A549 (cell line): Measurements from ENCODE around the gene LYZL4. TPM values are rescaled to one million over a fixed set of nuclear protein-coding genes. Genes with fewer than 3 reads are reported as not detected.
A peak's percentile ranks its signal among the peaks of the same experiment; 100 is the strongest.

Source experiments
- ATAC-seq, 2 experiments: fragments of 200-7000 bp in 1 of 2; fragments of >200 bp in 1 of 2; cut with Nextera tagmentation in 1 of 2; cut with Tn5 transposase in 1 of 2; 3 replicates each; pipeline versions ENCODE4 v1.8.0 to v1.9.1; 2018 to 2020; ENCODE audit warnings: mild to moderate bottlenecking in 1 of 2, moderate library complexity in 1 of 2
- CTCF ChIA-PET: fragments of 300-600 bp; sonication (Branson Sonifier 250); formaldehyde crosslinking; extraction: SDS; loops from one replicate; lab custom pipeline; 2021; ENCODE audit warnings: antibody characterized with exemption, inconsistent platforms; lab: Yijun Ruan, JAX
- POLR2A ChIA-PET: fragments of 350-600 bp; formaldehyde crosslinking; extraction: SDS; loops from one replicate; lab custom pipeline; 2021; ENCODE audit warnings: antibody characterized with exemption, inconsistent platforms; lab: Yijun Ruan, JAX
- DNase-seq, 2 experiments: peaks; one replicate each; pipeline versions ENCODE4 v3.0.0 to v3.0.0-alpha.2; 2011 to 2016; ENCODE audit warnings: low read depth in 1 of 2, low spot score in 1 of 2
- FAIRE-seq: peaks from 2 replicates; lab custom pipeline; 2011; peaks lifted over from hg19 to GRCh38; lab: Jason Lieb, UNC
- H3K27ac ChIP-seq, 2 experiments: fragments of >200 bp; sonication (Bioruptor Twin); formaldehyde crosslinking; 3 replicates each; pipeline ENCODE4 v1.5.1; 2016 to 2017
- H3K4me1 ChIP-seq: fragments of >200 bp; sonication (Bioruptor Twin); formaldehyde crosslinking; 3 replicates; pipeline ENCODE4 v1.6.1; 2016
- H3K4me2 ChIP-seq: fragments of >200 bp; sonication (Bioruptor Twin); formaldehyde crosslinking; 3 replicates; pipeline ENCODE4 v1.6.1; 2016
- H3K4me3 ChIP-seq: fragments of >200 bp; sonication (Bioruptor Twin); formaldehyde crosslinking; 3 replicates; pipeline ENCODE4 v1.5.1; 2016
- H3K9me3 ChIP-seq: fragments of >200 bp; sonication (Bioruptor Twin); formaldehyde crosslinking; 3 replicates; pipeline ENCODE4 v1.6.1; 2016
- ATOH8 ChIP-seq: fragments of 250-450 bp; sonication (Bioruptor Pico); IDR thresholded peaks from 2 replicates; pipeline ENCODE4 v1.5.0; 2020; ENCODE audit warnings: low read depth, mild to moderate bottlenecking, moderate library complexity
- CBX2 ChIP-seq: fragments of 200-600 bp; sonication (generic); IDR thresholded peaks from 2 replicates; pipeline ENCODE4 v1.6.1; 2016; ENCODE audit warnings: low read depth, mild to moderate bottlenecking, borderline replicate concordance
- CTCF ChIP-seq: fragments of >200 bp; sonication (Bioruptor Twin); formaldehyde crosslinking; IDR thresholded peaks from 3 replicates; pipeline ENCODE4 v1.5.1; 2016
- EHF ChIP-seq: fragments of 250-450 bp; sonication (Bioruptor Pico); IDR thresholded peaks from 2 replicates; pipeline ENCODE4 v1.5.0; 2020; ENCODE audit warnings: mild to moderate bottlenecking
- ESRRA ChIP-seq: fragments of 150-350 bp; IDR thresholded peaks from 2 replicates; pipeline ENCODE4 v1.6.1; 2014; ENCODE audit warnings: mild to moderate bottlenecking, low read length, borderline replicate concordance
- FOXS1 ChIP-seq: fragments of 250-450 bp; sonication (Bioruptor Pico); IDR thresholded peaks from 2 replicates; pipeline ENCODE4 v1.5.0; 2020; ENCODE audit warnings: mild to moderate bottlenecking, moderate library complexity
- HES2 ChIP-seq: fragments of >200 bp; sonication (Bioruptor Twin); formaldehyde crosslinking; IDR thresholded peaks from 2 replicates; pipeline ENCODE4 v1.6.1; 2016
- JUN ChIP-seq, 2 experiments: fragments of >200 bp; sonication (Bioruptor Twin); formaldehyde crosslinking; IDR thresholded peaks; 2 replicates in 1 of 2; 3 replicates in 1 of 2; pipeline ENCODE4 v1.6.1; 2016 to 2017
- KDM1A ChIP-seq: fragments of 200-600 bp; sonication (generic); IDR thresholded peaks from 2 replicates; pipeline ENCODE4 v1.6.1; 2016; ENCODE audit warnings: low read depth, mild to moderate bottlenecking
- KDM5A ChIP-seq: fragments of 200-600 bp; sonication (generic); IDR thresholded peaks from 2 replicates; pipeline ENCODE4 v1.6.1; 2016; ENCODE audit warnings: antibody characterized with exemption, mild to moderate bottlenecking
- MAFK ChIP-seq: fragments of 450-650 bp; IDR thresholded peaks from 2 replicates; pipeline ENCODE4 v1.6.1; 2014; ENCODE audit not compliant: partially characterized antibody
- NPAS2 ChIP-seq: fragments of 250-450 bp; sonication (Bioruptor Pico); IDR thresholded peaks from 2 replicates; pipeline ENCODE4 v1.8.0; 2022; ENCODE audit warnings: mild to moderate bottlenecking, moderate library complexity, borderline replicate concordance
- PBX3 ChIP-seq: IDR thresholded peaks from 2 replicates; pipeline ENCODE4 v1.6.1; 2012
- RAD21 ChIP-seq, 2 experiments: fragments of >200 bp in 1 of 2; sonication (Bioruptor Twin) in 1 of 2; formaldehyde crosslinking in 1 of 2; IDR thresholded peaks in 1 of 2; conservative IDR thresholded peaks in 1 of 2; 2 replicates in 1 of 2; 3 replicates in 1 of 2; pipeline ENCODE4 v1.6.1; 2012 to 2018; ENCODE audit warnings: inconsistent platforms in 1 of 2
- RARB ChIP-seq: fragments of 250-450 bp; sonication (Bioruptor Pico); IDR thresholded peaks from 2 replicates; pipeline ENCODE4 v1.8.0; 2021; ENCODE audit warnings: mild to moderate bottlenecking, moderate library complexity
- RCOR1 ChIP-seq: fragments of 150-350 bp; IDR thresholded peaks from 2 replicates; pipeline ENCODE4 v1.6.1; 2014; ENCODE audit warnings: antibody characterized with exemption, low read length, low read depth
- REST ChIP-seq: fragments of 200-600 bp; sonication (generic); IDR thresholded peaks from 2 replicates; pipeline ENCODE4 v1.6.1; 2016; ENCODE audit warnings: antibody characterized with exemption, mild to moderate bottlenecking, moderate library complexity
- SMC3 ChIP-seq: fragments of >200 bp; sonication (Bioruptor Twin); formaldehyde crosslinking; IDR thresholded peaks from 3 replicates; pipeline ENCODE4 v1.6.1; 2018; ENCODE audit warnings: inconsistent platforms
- TFCP2L1 ChIP-seq: fragments of 250-450 bp; sonication (Bioruptor Pico); IDR thresholded peaks from 2 replicates; pipeline ENCODE4 v1.5.0; 2021; ENCODE audit warnings: mild to moderate bottlenecking
- ZFP36 ChIP-seq: fragments of 450-650 bp; IDR thresholded peaks from 2 replicates; pipeline ENCODE4 v1.6.1; 2014; ENCODE audit warnings: borderline replicate concordance; ENCODE audit not compliant: partially characterized antibody
- WGBS: methylation state at CpG from one replicate; pipeline ENCODE4 v1.1.6; 2017; ENCODE audit errors: missing lambda C conversion rate; 5-methylcytosine and 5-hydroxymethylcytosine counted together
- polyA plus RNA-seq, 4 experiments: library from polyadenylated mRNA; depleted of rRNA in 3 of 4; stranded (reverse); fragments of >200 nt; fragmentation: RNase III in 1 of 4; extraction: RNeasy Plus Mini Kit Qiagen cat#74134 plus additional on column Dnase treatment in 1 of 4; gene quantifications; 2 replicates in 3 of 4; 3 replicates in 1 of 4; pipeline ENCODE4 v1.2.3, GENCODE V29; 2011 to 2017

The LYZL4 gene
- polyA plus RNA-seq, 2 of the 4 experiments (the other 2 are of a cell fraction): not detected

GRCh38 chr3:42442640-42443039 lies 32.2 kb upstream of the LYZL4 start:
- FAIRE-seq: no peak
- Histone ChIP-seq H3K27ac (no peak overlapping the region), H3K4me3 (no peak overlapping the region)
- WGBS: 38% methylated on average over 4 of the region's 5 CpGs
- ATAC-seq: peak in 1 of 2 experiments; percentile 34; a peak in 1 of 6 replicates
- no peak for TF ChIP-seq JUN (IDR thresholded peaks at IDR 0.05)
- TF ChIP-seq FOXS1: no peak
- no peak for TF ChIP-seq TFCP2L1 (CRISPR knock-in tag)
- TF ChIP-seq, all 56 proteins: peak for 0
- Histone ChIP-seq H3K4me2 (no peak overlapping the region), H3K4me1 (no peaks in the 10 kb centered on the region), H3K9me3 (no peaks in the 10 kb centered on the region)
- no peak for DNase-seq
- CTCF ChIA-PET: interaction anchor here (0.8 to 3.8 kb wide), 6 partner anchors 13 to 213 kb away, joined by 3 to 63 read pairs (median 6); no protein-coding TSS in a partner anchor
- POLR2A ChIA-PET: no interaction called here

GRCh38 chr3:42441791-42442190 lies 31.4 kb upstream of the LYZL4 start:
- Histone ChIP-seq H3K4me2 (no peak overlapping the region), H3K4me3 (no peak overlapping the region), H3K27ac (no peak overlapping the region), H3K9me3 (no peaks in the 10 kb centered on the region), H3K4me1 (no peaks in the 10 kb centered on the region)
- FAIRE-seq (no peak), DNase-seq (no peak), ATAC-seq (no peak)
- WGBS: 89% methylated on average over 2 of the region's 2 CpGs
- ChIA-PET POLR2A (no interaction called here), CTCF (interaction anchor here (0.7 to 3.8 kb wide), 3 partner anchors 194 to 212 kb away, joined by 3 to 63 read pairs (median 6); no protein-coding TSS in a partner anchor)
- TF ChIP-seq RAD21 (conservative IDR thresholded peaks at IDR 0.05 in 1 of 2, IDR thresholded peaks at IDR 0.05 in 1 of 2) (no peak), ZFP36 (no peak), NPAS2 (no peak), SMC3 (no peak), ESRRA (no peak), RARB (CRISPR knock-in tag) (no peak), TFCP2L1 (CRISPR knock-in tag) (no peak), CBX2 (no peak), RCOR1 (no peak), EHF (CRISPR knock-in tag) (no peak), KDM1A (no peak), HES2 (no peak), PBX3 (no peak), KDM5A (no peak), REST (no peak), ATOH8 (no peak), MAFK (no peak), CTCF (no peak)
